H7 (cell line): ENCODE data around the gene CRACR2B. TPM values are rescaled to one million over a fixed set of nuclear protein-coding genes. Genes with fewer than 3 reads are reported as not detected.

Experiments
- DNase-seq: peaks from one replicate; pipeline ENCODE4 v3.0.0; 2012
- H3K27me3 ChIP-seq: 2 replicates; pipeline ENCODE4 v1.6.0; 2011; ENCODE audit warnings: mild to moderate bottlenecking, low read length; ENCODE audit not compliant: control insufficient read depth, insufficient read depth
- H3K36me3 ChIP-seq: replicated peaks from 2 replicates; pipeline ENCODE4 v1.5.1; 2011; ENCODE audit warnings: low read length; ENCODE audit not compliant: control insufficient read depth, insufficient read depth
- H3K4me3 ChIP-seq: 2 replicates; pipeline ENCODE4 v1.5.1; 2011; ENCODE audit warnings: low read depth, mild to moderate bottlenecking, control low read depth, low read length, moderate library complexity; ENCODE audit not compliant: insufficient read depth
- total RNA-seq: library from RNA; depleted of rRNA; stranded (reverse); fragments of >200 nt; shearing (Covaris generic); gene quantifications from 2 replicates; pipeline ENCODE4 v1.2.3, GENCODE V29; 2014

Gene CRACR2B
- total RNA-seq, 1 experiment from 2014 or later, result 20.2 TPM

DNA sequence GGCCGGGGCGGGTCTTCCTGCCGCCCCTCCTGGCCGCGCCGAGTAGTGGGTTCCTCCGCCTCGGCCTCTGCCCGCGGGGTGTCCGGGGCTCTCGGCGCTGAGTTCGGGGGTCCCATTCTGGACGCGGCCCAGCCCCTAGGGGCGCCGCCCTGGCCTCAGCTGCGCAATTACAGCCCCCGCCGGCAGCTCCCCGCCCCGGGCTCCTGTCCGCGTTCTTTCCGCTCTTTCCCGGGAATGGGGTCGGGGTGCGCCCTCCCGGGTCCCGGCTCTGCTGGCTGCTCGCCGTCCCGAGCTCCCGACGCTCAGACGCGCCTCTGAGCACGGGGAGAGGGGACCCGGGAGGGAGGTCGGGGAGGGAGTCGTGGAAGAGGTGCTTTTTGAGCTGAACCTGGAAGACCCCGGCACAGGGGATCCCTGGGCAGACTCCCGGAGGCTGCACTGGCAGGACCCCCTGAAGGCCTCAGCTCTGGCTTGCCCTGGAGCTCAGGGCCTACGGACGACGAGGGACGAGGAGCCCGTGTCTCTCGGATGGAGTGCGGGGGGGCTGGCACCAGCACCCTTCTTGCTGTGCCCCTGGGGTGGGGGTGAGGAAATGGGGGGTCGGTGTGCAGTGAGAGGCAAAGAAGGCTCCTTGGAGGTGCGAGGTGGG is 15.5 kb downstream of the CRACR2B start:
- DNase-seq, result peak; percentile 87
- H3K36me3 ChIP-seq, result peaks cover 13% of the 10 kb centered on the region
- H3K27me3 ChIP-seq, result no peaks in the 10 kb centered on the region
- peak overlapping the region; percentile 70 for H3K4me3 ChIP-seq

- Histone ChIP-seq H3K36me3 (peaks cover 10% of the 10 kb centered on the region), H3K27me3 (peaks cover 2% of the 10 kb centered on the region; the same call in 1 of the 2 replicates)
- DNase-seq, result peak; percentile 97
Observed at GRCh38 chr11:843818-844692, 16.3 kb downstream of the CRACR2B start.

GRCh38 chr11:844693-845644 is 17.2 kb downstream of the CRACR2B start:
- peak; percentile 97 for DNase-seq
- Histone ChIP-seq H3K4me3 (peak overlapping the region; percentile 70), H3K36me3 (peaks cover 5% of the 10 kb centered on the region), H3K27me3 (peaks cover 2% of the 10 kb centered on the region; the same call in 1 of the 2 replicates)

More at GRCh38 chr11:843818-844692, 16.3 kb downstream of the CRACR2B start:
- peak overlapping the region; percentile 70 for H3K4me3 ChIP-seq

DNA sequence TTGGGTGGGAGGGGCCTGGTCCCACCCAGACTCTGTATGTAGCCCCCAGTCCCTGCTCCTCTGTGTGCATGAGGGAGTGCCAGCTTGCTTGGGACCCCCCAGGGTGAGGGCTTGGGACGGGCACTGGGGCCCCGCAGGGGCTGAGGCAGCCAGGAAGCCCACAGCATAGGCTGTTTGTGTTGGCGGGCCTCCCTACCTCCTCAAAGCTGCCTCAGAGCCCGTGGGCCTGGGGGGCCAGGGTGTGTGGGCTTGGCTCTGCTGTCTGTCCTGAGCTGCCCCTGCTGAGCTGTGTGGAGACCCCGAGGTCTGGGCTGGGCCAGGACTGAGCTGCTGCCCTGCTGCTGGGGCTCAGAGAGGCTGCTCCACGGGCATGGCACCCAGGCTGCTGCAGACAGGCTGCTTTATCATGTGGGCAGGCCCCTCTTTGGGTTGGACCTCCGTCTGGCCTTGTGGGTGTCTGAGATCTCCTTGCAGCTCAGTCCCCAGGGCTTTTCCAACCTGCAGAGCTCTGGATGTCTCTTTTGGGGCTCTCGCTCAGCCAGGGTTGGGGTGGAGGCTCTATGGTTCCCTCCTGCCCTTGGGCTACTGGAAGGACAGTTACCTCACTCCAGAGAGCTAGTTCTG is 18.3 kb downstream of the CRACR2B start:
- no peaks in the 10 kb centered on the region for H3K36me3 ChIP-seq
- H3K27me3 ChIP-seq, result peaks cover 4% of the 10 kb centered on the region
- no peak overlapping the region for H3K4me3 ChIP-seq
- DNase-seq, result no peak

DNA sequence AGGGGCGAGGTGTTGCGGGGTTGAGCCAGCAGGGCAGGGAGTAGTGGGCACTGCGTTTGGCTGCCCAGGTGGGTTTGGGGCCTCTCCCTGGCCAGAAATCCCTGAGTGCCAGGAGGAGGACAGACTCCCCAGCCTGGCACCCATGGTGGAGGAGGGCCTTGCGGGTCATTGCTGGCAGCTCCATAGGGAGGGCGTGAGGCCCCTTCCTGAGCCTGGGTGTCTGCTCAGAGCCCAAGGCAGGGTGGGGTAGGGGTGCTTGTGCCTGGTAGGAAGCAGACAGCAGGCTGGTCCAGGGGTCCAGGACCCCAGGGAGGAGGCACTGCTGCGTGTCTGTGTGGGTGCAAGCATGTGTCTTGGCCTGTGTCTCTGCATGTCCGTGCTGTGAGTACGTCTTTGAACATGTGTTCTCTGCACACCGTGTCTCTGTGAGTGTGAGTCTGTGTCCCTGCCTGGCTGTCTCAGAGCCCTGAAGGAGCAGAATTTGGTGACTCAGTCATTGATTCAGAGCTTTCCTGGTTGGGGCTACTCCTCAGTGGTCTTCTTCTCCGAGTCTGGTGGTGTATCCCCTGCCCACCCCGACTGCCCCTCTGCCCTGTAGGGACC is 18.9 kb downstream of the CRACR2B start:
- DNase-seq, result no peak
- H3K4me3 ChIP-seq, result no peak overlapping the region
- peaks cover 4% of the 10 kb centered on the region for H3K27me3 ChIP-seq
- no peaks in the 10 kb centered on the region for H3K36me3 ChIP-seq

DNA sequence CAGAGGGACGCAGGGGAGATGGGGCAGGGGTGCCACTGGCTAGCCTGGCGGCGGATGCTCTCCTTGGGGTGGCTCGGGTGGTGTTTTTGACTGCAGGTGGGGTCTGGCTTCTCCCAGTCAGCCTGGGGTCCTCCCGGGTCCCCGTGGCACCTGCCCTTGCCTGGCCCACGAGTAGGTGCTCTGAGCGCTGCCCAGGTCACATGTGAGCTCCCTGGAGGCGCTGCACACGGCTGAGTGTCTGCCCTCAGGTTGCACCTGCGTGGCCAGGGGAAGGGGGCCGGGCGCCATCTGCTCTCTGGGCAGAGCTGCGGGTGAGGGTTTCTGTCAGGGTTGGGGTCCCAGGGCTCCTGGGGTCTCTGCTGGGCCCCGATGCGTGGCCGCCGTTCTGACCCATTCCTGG is 20.2 kb downstream of the CRACR2B start:
- Histone ChIP-seq H3K27me3 (peaks cover 4% of the 10 kb centered on the region), H3K36me3 (no peaks in the 10 kb centered on the region), H3K4me3 (no peak overlapping the region)
- no peak for DNase-seq

GRCh38 chr11:848380-848931 is 20.7 kb downstream of the CRACR2B start:
- peak; percentile 94 for DNase-seq
- Histone ChIP-seq H3K4me3 (no peak overlapping the region; the same call in 1 of the 2 replicates), H3K27me3 (peaks cover 4% of the 10 kb centered on the region), H3K36me3 (no peaks in the 10 kb centered on the region)

- Histone ChIP-seq H3K27me3 (peaks cover 4% of the 10 kb centered on the region), H3K4me3 (peak overlapping the region; percentile 47), H3K36me3 (no peaks in the 10 kb centered on the region)
- peak; percentile 100 for DNase-seq
Observed at GRCh38 chr11:849104-849824, 21.5 kb downstream of the CRACR2B start.

DNA sequence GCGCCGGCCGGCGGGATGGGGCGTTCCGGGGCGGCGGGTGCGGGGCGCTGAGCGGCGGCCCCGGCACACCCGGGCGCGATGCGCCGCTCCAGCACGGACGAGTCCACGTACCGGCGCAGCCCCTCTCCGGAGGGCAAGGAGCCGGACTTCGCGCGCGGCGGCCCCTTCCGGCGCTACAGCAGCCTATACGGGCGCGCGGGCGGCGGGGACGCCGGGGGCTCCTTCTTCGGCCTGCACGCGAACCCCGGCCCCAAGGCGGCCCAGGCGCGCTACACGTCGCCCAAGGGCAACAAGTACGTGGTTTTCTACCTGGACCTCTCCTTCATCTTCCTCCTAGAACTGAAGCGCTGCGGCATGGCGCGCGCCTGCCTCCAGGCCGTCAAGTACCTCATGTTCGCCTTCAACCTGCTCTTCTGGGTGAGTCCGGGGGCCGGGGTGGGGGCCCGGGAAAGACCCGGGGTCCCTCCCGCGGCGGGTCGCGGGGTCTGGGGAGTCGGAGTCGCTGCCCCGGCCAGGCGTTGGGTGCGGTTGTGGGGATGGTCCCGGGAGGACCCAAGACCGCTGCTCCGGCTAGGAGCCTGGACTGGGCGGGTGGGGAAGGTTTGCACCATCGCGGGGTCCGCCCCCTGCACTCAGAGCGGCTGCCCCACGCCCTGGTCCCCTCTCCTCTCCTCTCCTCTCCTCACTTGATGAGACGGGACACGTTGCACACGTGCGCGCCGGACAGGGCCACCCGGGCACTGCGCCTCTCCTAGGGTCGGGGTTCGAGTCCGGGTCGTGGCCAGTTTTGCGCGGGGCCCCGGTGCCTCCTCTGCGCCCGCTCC is 22.4 kb downstream of the CRACR2B start:
- peak overlapping the region; percentile 61 for H3K4me3 ChIP-seq
- DNase-seq, result peak; percentile 86
- H3K27me3 ChIP-seq, result peaks cover 4% of the 10 kb centered on the region
- H3K36me3 ChIP-seq, result no peaks in the 10 kb centered on the region

DNA sequence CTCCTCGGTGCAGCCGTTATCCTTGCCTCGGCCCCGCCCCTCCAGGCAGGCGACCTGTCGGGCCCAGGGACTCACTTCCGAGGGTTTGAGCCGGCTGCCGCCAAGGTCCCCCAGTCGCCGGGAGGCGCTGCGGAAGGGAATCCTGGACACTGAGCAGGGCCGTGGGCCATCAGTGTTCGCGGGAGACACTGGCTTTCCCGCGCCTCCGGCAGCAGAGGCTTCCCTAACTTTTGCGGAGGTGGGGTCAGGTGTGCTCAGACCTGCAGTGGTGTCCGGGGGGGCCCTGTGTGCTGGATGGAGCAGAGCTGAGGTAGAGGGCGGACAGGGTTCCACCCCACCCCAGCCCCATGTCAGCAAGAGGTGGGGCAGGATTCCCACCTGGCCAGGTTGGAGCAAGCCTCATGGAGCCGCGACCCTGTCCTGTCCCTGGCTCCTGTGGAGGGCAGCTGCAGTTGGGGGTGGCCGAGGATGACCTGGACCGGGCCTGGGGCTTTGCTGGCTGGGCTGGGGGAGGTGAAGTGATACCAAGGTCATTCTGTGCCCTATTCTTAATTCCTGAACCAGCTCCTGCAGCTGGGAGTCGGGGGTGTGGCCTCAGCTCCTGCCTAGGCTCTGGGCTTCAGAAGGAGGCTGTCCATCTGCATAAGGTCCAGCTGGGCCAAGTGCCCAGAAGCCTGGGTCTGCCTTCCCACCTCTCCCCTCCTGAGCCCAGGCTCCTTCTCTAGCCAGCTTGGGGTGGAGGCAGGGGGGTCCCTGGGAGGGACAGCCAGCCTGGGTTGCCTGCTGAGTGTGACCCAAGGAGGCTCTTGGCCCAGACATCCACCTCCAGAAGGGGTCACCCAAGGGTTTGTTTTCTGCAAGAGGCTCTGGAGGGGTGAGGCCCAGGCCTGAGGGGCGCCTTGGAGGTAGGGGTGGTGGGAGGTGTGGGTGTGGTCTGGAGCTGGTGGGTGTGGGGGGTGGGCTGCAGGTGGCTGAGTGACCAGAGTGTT is 23.4 kb downstream of the CRACR2B start:
- peaks cover 4% of the 10 kb centered on the region for H3K27me3 ChIP-seq
- no peaks in the 10 kb centered on the region for H3K36me3 ChIP-seq
- peak; percentile 94 for DNase-seq
- H3K4me3 ChIP-seq, result peak overlapping the region; percentile 61

GRCh38 chr11:852762-853161 is 25.0 kb downstream of the CRACR2B start:
- Histone ChIP-seq H3K27me3 (peaks cover 4% of the 10 kb centered on the region), H3K4me3 (no peak overlapping the region)
- no peak for DNase-seq

More at GRCh38 chr11:852762-853161, 25.0 kb downstream of the CRACR2B start:
- H3K36me3 ChIP-seq, result no peaks in the 10 kb centered on the region
